IMR-90 (cell line): Measurements from ENCODE around the gene GLB1L. TPM values are rescaled to one million over a fixed set of nuclear protein-coding genes. Genes with fewer than 3 reads are reported as not detected.

Experiments used
- ATAC-seq: fragments of 200-7000 bp; cut with Tn5 transposase; 2 replicates; pipeline ENCODE4 v1.9.1; 2020; ENCODE audit warnings: low read depth, mild to moderate bottlenecking, moderate library complexity
- BruUV-seq: library from RNA; stranded (reverse); fragments of 400-500 nt; replicated peaks from 2 replicates; lab custom pipeline; 2021; lab: Mats Ljungman, UMichigan
- CTCF ChIA-PET: fragments of 300-600 bp; formaldehyde crosslinking; extraction: SDS; loops from one replicate; lab custom pipeline; 2021; ENCODE audit warnings: antibody characterized with exemption; lab: Yijun Ruan, JAX
- POLR2A ChIA-PET: fragments of 300-600 bp; sonication (Branson Sonifier 250); formaldehyde crosslinking; loops from one replicate; lab custom pipeline; 2022; ENCODE audit warnings: antibody characterized with exemption; ENCODE audit not compliant: unreplicated experiment; lab: Charles Lee
- DNase-seq: peaks from one replicate; pipeline ENCODE4 v3.0.0; 2013
- H2AFZ ChIP-seq: replicated peaks from 2 replicates; pipeline ENCODE3; 2013; ENCODE audit warnings: low read length, mild to moderate bottlenecking; ENCODE audit not compliant: poor library complexity
- H2AK5ac ChIP-seq: 2 replicates; pipeline ENCODE4 v1.6.1; 2013; ENCODE audit warnings: low read depth, low read length, inconsistent platforms
- H2AK9ac ChIP-seq: replicated peaks from 2 replicates; pipeline ENCODE3; 2013; ENCODE audit warnings: mild to moderate bottlenecking, low read depth, low read length, moderate library complexity; ENCODE audit not compliant: poor library complexity
- H2BK120ac ChIP-seq: 2 replicates; pipeline ENCODE4 v1.6.1; 2013; ENCODE audit warnings: low read depth, low read length, inconsistent platforms
- H2BK15ac ChIP-seq: 3 replicates; pipeline ENCODE4 v1.6.1; 2013; ENCODE audit warnings: low read depth, low read length, inconsistent platforms
- H2BK20ac ChIP-seq: 2 replicates; pipeline ENCODE4 v1.6.1; 2013; ENCODE audit warnings: low read depth, mild to moderate bottlenecking, inconsistent platforms, low read length, moderate library complexity
- H2BK5ac ChIP-seq: 2 replicates; pipeline ENCODE4 v1.6.1; 2013; ENCODE audit warnings: mild to moderate bottlenecking, low read depth, low read length, inconsistent platforms; ENCODE audit not compliant: poor library complexity, severe bottlenecking
- H3K14ac ChIP-seq: replicated peaks from 2 replicates; pipeline ENCODE4 v1.6.1; 2013; ENCODE audit warnings: low read depth, low read length, inconsistent platforms
- H3K18ac ChIP-seq: 2 replicates; pipeline ENCODE4 v1.6.1; 2013; ENCODE audit warnings: low read depth, low read length, control low read depth
- H3K23ac ChIP-seq: 2 replicates; pipeline ENCODE4 v1.6.1; 2013; ENCODE audit warnings: low read depth, low read length, inconsistent platforms
- H3K27ac ChIP-seq: 2 replicates; pipeline ENCODE4 v1.5.1; 2013; ENCODE audit warnings: mild to moderate bottlenecking, control low read depth, low read length; ENCODE audit not compliant: insufficient read depth
- H3K27me3 ChIP-seq: 2 replicates; pipeline ENCODE4 v1.6.1; 2013; ENCODE audit warnings: low read length; ENCODE audit not compliant: control insufficient read depth, insufficient read depth
- H3K36me3 ChIP-seq: 2 replicates; pipeline ENCODE4 v1.6.1; 2013; ENCODE audit warnings: low read length, mixed read lengths; ENCODE audit not compliant: control insufficient read depth, insufficient read depth
- H3K4ac ChIP-seq: 2 replicates; pipeline ENCODE4 v1.6.1; 2013; ENCODE audit warnings: low read depth, low read length, inconsistent platforms
- H3K4me1 ChIP-seq: 2 replicates; pipeline ENCODE4 v1.6.1; 2013; ENCODE audit warnings: low read length, mixed read lengths; ENCODE audit not compliant: control insufficient read depth, insufficient read depth
- H3K4me2 ChIP-seq: 2 replicates; pipeline ENCODE4 v1.6.1; 2013; ENCODE audit warnings: low read depth, mild to moderate bottlenecking, control low read depth, low read length, moderate library complexity
- H3K4me3 ChIP-seq: 2 replicates; pipeline ENCODE4 v1.5.1; 2013; ENCODE audit warnings: low read depth, mild to moderate bottlenecking, control low read depth, low read length, moderate library complexity; ENCODE audit not compliant: insufficient read depth
- H3K56ac ChIP-seq: 2 replicates; pipeline ENCODE4 v1.6.1; 2013; ENCODE audit warnings: low read length, inconsistent platforms; ENCODE audit not compliant: insufficient read depth; ENCODE audit errors: extremely low read depth
- H3K79me1 ChIP-seq, 2 experiments: 2 replicates each; pipeline ENCODE4 v1.6.1; 2013; ENCODE audit warnings: low read length in 2 of 2, inconsistent platforms in 1 of 2, low read depth in 1 of 2
- H3K9ac ChIP-seq: 2 replicates; pipeline ENCODE4 v1.6.1; 2013; ENCODE audit warnings: low read depth, low read length, control low read depth
- H3K9me1 ChIP-seq: 2 replicates; pipeline ENCODE4 v1.6.1; 2013; ENCODE audit warnings: low read length, inconsistent platforms; ENCODE audit not compliant: insufficient read depth
- H3K9me3 ChIP-seq: 2 replicates; pipeline ENCODE4 v1.6.1; 2013; ENCODE audit warnings: low read length; ENCODE audit not compliant: control insufficient read depth, insufficient read depth
- H4K20me1 ChIP-seq: 2 replicates; pipeline ENCODE4 v1.6.1; 2013; ENCODE audit warnings: low read length, inconsistent platforms; ENCODE audit not compliant: insufficient read depth
- H4K5ac ChIP-seq: 2 replicates; pipeline ENCODE4 v1.6.1; 2013; ENCODE audit warnings: mild to moderate bottlenecking, low read depth, low read length, control low read depth
- H4K8ac ChIP-seq, 2 experiments: 2 replicates each; pipeline ENCODE4 v1.6.1; 2013; ENCODE audit warnings: low read depth in 2 of 2, low read length in 2 of 2, control low read depth in 1 of 2, inconsistent platforms in 1 of 2
- H4K91ac ChIP-seq: 2 replicates; pipeline ENCODE4 v1.6.1; 2013; ENCODE audit warnings: low read depth, low read length, inconsistent platforms; ENCODE audit not compliant: insufficient read depth
- BHLHE40 ChIP-seq: fragments of 150-350 bp; IDR thresholded peaks from 2 replicates; pipeline ENCODE4 v1.6.1; 2016; ENCODE audit warnings: mild to moderate bottlenecking, low read depth, low read length
- CEBPB ChIP-seq: IDR thresholded peaks from 2 replicates; pipeline ENCODE4 v1.6.1; 2012; ENCODE audit warnings: low read depth, low read length, improper control_type of control experiment
- FOS ChIP-seq: fragments of 150-350 bp; IDR thresholded peaks from 2 replicates; pipeline ENCODE4 v1.6.1; 2016; ENCODE audit warnings: low read depth, low read length
- MAFK ChIP-seq: IDR thresholded peaks from 2 replicates; pipeline ENCODE4 v1.6.1; 2012; ENCODE audit warnings: low read depth, low read length, improper control_type of control experiment
- MAZ ChIP-seq: IDR thresholded peaks from 2 replicates; pipeline ENCODE4 v1.6.1; 2012; ENCODE audit warnings: low read depth, mild to moderate bottlenecking, low read length, improper control_type of control experiment, moderate library complexity, borderline replicate concordance
- NFE2L2 ChIP-seq: fragments of 150-350 bp; IDR thresholded peaks from 2 replicates; pipeline ENCODE4 v1.6.1; 2016; ENCODE audit warnings: low read depth, mild to moderate bottlenecking, low read length
- POLR2A ChIP-seq: IDR thresholded peaks from 2 replicates; pipeline ENCODE4 v1.6.1; 2012; ENCODE audit warnings: mild to moderate bottlenecking, low read depth, low read length
- RAD21 ChIP-seq: IDR thresholded peaks from 2 replicates; pipeline ENCODE4 v1.6.1; 2012; ENCODE audit warnings: low read length, improper control_type of control experiment
- RFX5 ChIP-seq: IDR thresholded peaks from 2 replicates; pipeline ENCODE4 v1.8.0; 2012; ENCODE audit warnings: low read depth, mild to moderate bottlenecking, low read length, moderate library complexity
- SMC3 ChIP-seq: fragments of 150-350 bp; IDR thresholded peaks from 2 replicates; pipeline ENCODE4 v1.6.1; 2016; ENCODE audit warnings: low read depth, mild to moderate bottlenecking, antibody characterized with exemption, low read length, moderate library complexity
- WGBS, 2 experiments: methylation state at CpG; one replicate each; pipeline versions ENCODE4 v1.1.5 to v1.1.7; 2013; ENCODE audit warnings: missing lambda C conversion rate in 2 of 2; ENCODE audit not compliant: insufficient read length in 1 of 2; ENCODE audit errors: extremely low coverage in 2 of 2; 5-methylcytosine and 5-hydroxymethylcytosine counted together
- dilution Hi-C: fragments of 300-500 bp; cut with HindIII; formaldehyde crosslinking; loops from one replicate; pipeline ENCODE4 v1.14.3; 2018; ENCODE audit warnings: low sequenced_read_pairs; ENCODE audit not compliant: unreplicated experiment
- in situ Hi-C: fragments of 300-500 bp; cut with MboI; formaldehyde crosslinking; loops from 3 replicates; pipeline ENCODE4 v1.14.3; 2019; ENCODE audit warnings: low sequenced_read_pairs, inconsistent platforms, mixed read lengths
- intact Hi-C: fragments of 100-400 bp; cut with micrococcal nuclease; formaldehyde crosslinking; loops from 2 replicates; pipeline ENCODE4 v1.10.0; 2022
- polyA plus RNA-seq, 3 experiments: library from polyadenylated mRNA; depleted of rRNA; stranded (reverse); fragments of >200 nt; gene quantifications; 2 replicates each; pipeline ENCODE4 v1.2.3, GENCODE V29; 2012; ENCODE audit warnings: low replicate concordance in 1 of 3
- total RNA-seq: library from RNA; depleted of rRNA; stranded (reverse); fragments of >200 nt; gene quantifications from 2 replicates; pipeline ENCODE4 v1.2.3, GENCODE V29; 2012
- TF ChIP-seq, protein P1 (sequence below): fragments of 150-350 bp; IDR thresholded peaks from 2 replicates; pipeline ENCODE4 v1.6.1; 2017; ENCODE audit warnings: mild to moderate bottlenecking, antibody characterized with exemption, low read length, low read depth
- TF ChIP-seq, protein P2 (sequence below): conservative IDR thresholded peaks from 2 replicates; pipeline ENCODE4 v1.5.1; 2012; ENCODE audit warnings: mild to moderate bottlenecking, low read depth, low read length, improper control_type of control experiment
- TF ChIP-seq, protein P3 (sequence below): fragments of 150-350 bp; IDR thresholded peaks from 2 replicates; pipeline ENCODE4 v1.6.1; 2016; ENCODE audit warnings: low read depth, mild to moderate bottlenecking, low read length, moderate library complexity, borderline replicate concordance

The GLB1L gene
- total and polyA plus RNA-seq, 2 of the 4 experiments (the other 2 are of a cell fraction), result 4.1 to 6.2 TPM

DNA sequence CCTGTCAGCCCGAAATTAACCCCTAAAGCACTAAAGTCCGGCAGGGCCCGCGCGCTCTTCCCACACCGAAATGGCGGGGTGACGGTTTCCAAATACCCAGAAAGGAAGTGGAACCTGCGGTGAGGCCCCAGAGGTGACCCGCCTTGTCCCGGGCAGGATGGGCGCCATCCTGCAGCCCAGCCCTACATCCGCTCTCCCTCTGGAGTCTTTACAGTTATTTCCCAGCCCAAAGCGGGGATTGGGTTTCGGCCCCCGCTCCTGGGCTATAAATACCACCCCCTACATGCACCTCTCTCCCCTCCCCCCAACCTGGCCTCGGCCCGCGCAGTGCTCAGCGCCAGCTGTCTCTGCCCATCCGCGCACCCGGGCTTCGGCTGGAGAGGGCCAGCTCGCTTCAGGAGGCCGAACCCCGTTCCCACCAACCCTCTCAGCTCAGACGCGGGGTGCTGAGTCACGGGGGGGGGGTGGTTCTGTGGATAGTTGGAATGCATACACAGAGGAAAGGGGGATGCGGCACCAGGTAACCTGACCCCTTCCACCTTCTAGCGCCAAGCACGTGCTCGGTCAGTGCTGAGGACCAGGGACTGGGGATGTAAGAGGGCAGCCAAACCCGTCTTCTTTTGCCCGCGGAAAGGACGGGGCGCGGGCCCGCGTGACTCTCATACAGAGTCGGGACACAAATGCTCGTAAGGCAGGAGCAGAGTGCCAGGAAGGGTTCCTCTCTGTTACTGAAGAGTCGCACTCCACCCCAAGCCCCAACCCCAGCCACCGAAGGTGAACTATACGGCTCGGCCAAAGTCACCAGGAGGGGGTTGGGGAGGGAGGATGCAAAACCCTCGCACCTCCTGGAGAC lies 7.9 kb upstream of the GLB1L start, which contains the start of gene TUBA4B:
TSS of gene TUBA4B (plus strand) at position 344 of the 853 bp plus-strand sequence. CDS start at position 509, 165 bp downstream.
- POLR2A ChIA-PET, result no interaction called here
- no peak within 1 kb of the TSS for H2BK20ac ChIP-seq
- WGBS, 2 experiments, result 13% methylated on average over 9 of the region's 49 CpGs; no CpG with 5 or more reads in 1 of the 2 experiments
- peak within 1 kb of the TSS; percentile 57 for H3K4me3 ChIP-seq
- no peak within 1 kb of the TSS; the same call in none of the 2 replicates for H4K5ac ChIP-seq
- no TSS peak for BruUV-seq
- intact Hi-C loops (no loop called here), dilution Hi-C loops (no loop called here), in situ Hi-C loops (no loop called here)
- no peak within 1 kb of the TSS for H2BK15ac ChIP-seq
- no peak within 1 kb of the TSS; the same call in 1 of the 2 replicates for H3K27ac ChIP-seq
- peak within 1 kb of the TSS; percentile 19; the same call in 1 of the 2 replicates for H2BK120ac ChIP-seq
- H3K79me1 ChIP-seq, result peaks cover under 1 to 9% of the 10 kb centered on the region in 2 experiments; a peak in 2 of 4 replicates
- peak within 1 kb of the TSS; percentile 76; the same call in 1 of the 2 replicates for H3K23ac ChIP-seq
- peaks cover 25% of the 10 kb centered on the region for H3K9me1 ChIP-seq
- H3K56ac ChIP-seq, result no peak within 1 kb of the TSS
- DNase-seq (peak; percentile 50), ATAC-seq (peak; percentile 4)
- CTCF ChIA-PET, result interaction anchor here (0.6 kb wide), 2 partner anchors 10 to 37 kb away, joined by 3 read pairs; no protein-coding TSS in a partner anchor
- peak within 1 kb of the TSS; percentile 96 for H3K4me2 ChIP-seq
- no peaks in the 10 kb centered on the region for H3K9me3 ChIP-seq
- H3K27me3 ChIP-seq, result peaks cover 13% of the 10 kb centered on the region
- H2AK9ac ChIP-seq, result peak within 1 kb of the TSS; percentile 81
- no peak within 1 kb of the TSS for H3K14ac ChIP-seq
- H3K18ac ChIP-seq, result no peak within 1 kb of the TSS
- H2BK5ac ChIP-seq, result no peak within 1 kb of the TSS
- H4K91ac ChIP-seq, result no peak within 1 kb of the TSS; the same call in 1 of the 2 replicates
- H4K20me1 ChIP-seq, result 0 out of 2 replicates have a peak, but pooled peaks cover 8% of the 10 kb centered on the region
- H3K4ac ChIP-seq, result peak within 1 kb of the TSS; percentile 35
- peak within 1 kb of the TSS in 1 of 2 experiments; percentile 40; a peak in 1 of 4 replicates for H4K8ac ChIP-seq
- H3K4me1 ChIP-seq, result peaks cover 40% of the 10 kb centered on the region
- H3K36me3 ChIP-seq, result peaks cover 8% of the 10 kb centered on the region; the same call in 1 of the 2 replicates
- peak within 1 kb of the TSS; percentile 74; the same call in 1 of the 2 replicates for H2AK5ac ChIP-seq
- H2AFZ ChIP-seq, result peak within 1 kb of the TSS; percentile 93
- H3K9ac ChIP-seq, result peak within 1 kb of the TSS; percentile 3; the same call in 1 of the 2 replicates
- TF ChIP-seq RFX5 (no peak), CEBPB (no peak), BHLHE40 (peak; percentile 80), POLR2A (no peak; the same call in 1 of the 2 replicates), RAD21 (no peak), MAZ (0 out of 2 replicates have a peak, but pooled peaks have one; percentile 13), SMC3 (no peak), NFE2L2 (peak; percentile 68), FOS (0 out of 2 replicates have a peak, but pooled peaks have one; percentile 9), MAFK (no peak)
- TF ChIP-seq, protein P1, sequence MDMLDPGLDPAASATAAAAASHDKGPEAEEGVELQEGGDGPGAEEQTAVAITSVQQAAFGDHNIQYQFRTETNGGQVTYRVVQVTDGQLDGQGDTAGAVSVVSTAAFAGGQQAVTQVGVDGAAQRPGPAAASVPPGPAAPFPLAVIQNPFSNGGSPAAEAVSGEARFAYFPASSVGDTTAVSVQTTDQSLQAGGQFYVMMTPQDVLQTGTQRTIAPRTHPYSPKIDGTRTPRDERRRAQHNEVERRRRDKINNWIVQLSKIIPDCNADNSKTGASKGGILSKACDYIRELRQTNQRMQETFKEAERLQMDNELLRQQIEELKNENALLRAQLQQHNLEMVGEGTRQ, result peak; percentile 15
- TF ChIP-seq, protein P2, sequence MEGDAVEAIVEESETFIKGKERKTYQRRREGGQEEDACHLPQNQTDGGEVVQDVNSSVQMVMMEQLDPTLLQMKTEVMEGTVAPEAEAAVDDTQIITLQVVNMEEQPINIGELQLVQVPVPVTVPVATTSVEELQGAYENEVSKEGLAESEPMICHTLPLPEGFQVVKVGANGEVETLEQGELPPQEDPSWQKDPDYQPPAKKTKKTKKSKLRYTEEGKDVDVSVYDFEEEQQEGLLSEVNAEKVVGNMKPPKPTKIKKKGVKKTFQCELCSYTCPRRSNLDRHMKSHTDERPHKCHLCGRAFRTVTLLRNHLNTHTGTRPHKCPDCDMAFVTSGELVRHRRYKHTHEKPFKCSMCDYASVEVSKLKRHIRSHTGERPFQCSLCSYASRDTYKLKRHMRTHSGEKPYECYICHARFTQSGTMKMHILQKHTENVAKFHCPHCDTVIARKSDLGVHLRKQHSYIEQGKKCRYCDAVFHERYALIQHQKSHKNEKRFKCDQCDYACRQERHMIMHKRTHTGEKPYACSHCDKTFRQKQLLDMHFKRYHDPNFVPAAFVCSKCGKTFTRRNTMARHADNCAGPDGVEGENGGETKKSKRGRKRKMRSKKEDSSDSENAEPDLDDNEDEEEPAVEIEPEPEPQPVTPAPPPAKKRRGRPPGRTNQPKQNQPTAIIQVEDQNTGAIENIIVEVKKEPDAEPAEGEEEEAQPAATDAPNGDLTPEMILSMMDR, result no peak
- TF ChIP-seq, protein P3, sequence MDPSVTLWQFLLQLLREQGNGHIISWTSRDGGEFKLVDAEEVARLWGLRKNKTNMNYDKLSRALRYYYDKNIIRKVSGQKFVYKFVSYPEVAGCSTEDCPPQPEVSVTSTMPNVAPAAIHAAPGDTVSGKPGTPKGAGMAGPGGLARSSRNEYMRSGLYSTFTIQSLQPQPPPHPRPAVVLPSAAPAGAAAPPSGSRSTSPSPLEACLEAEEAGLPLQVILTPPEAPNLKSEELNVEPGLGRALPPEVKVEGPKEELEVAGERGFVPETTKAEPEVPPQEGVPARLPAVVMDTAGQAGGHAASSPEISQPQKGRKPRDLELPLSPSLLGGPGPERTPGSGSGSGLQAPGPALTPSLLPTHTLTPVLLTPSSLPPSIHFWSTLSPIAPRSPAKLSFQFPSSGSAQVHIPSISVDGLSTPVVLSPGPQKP, result no peak
